H1 (cell line): ENCODE results near the gene CCK. TPM values are rescaled to one million over a fixed set of nuclear protein-coding genes. Genes with fewer than 3 reads are reported as not detected.
A peak's percentile ranks its signal among the peaks of the same experiment; 100 is the strongest.

Source experiments
- CTCF ChIA-PET: fragments of 300-600 bp; sonication (Branson Sonifier 250); formaldehyde crosslinking; loops from one replicate; lab custom pipeline; 2021; ENCODE audit not compliant: partially characterized antibody; lab: Charles Lee
- POLR2A ChIA-PET: fragments of 300-600 bp; sonication (Branson Sonifier 250); formaldehyde crosslinking; loops from one replicate; lab custom pipeline; 2021; ENCODE audit warnings: inconsistent platforms; ENCODE audit not compliant: partially characterized antibody; lab: Charles Lee
- DNase-seq, 2 experiments: peaks; one replicate each; pipeline versions ENCODE4 v3.0.0 to v3.0.0-alpha.2; 2010 to 2022; ENCODE audit warnings: low spot score in 2 of 2, low read depth in 1 of 2, mixed read lengths in 1 of 2
- FAIRE-seq: peaks from 2 replicates; lab custom pipeline; 2011; peaks lifted over from hg19 to GRCh38; lab: Jason Lieb, UNC
- H2AFZ ChIP-seq: 2 replicates; pipeline ENCODE4 v1.8.1; 2012; ENCODE audit warnings: low read length, inconsistent platforms
- H2AK5ac ChIP-seq: 2 replicates; pipeline ENCODE4 v1.6.1; 2013; ENCODE audit warnings: low read depth, low read length
- H2BK120ac ChIP-seq: replicated peaks from 2 replicates; pipeline ENCODE3; 2013; ENCODE audit warnings: low read depth, low read length, inconsistent platforms
- H2BK12ac ChIP-seq: 2 replicates; pipeline ENCODE4 v1.6.1; 2013; ENCODE audit warnings: low read depth, low read length
- H2BK15ac ChIP-seq: 2 replicates; pipeline ENCODE4 v1.6.1; 2013; ENCODE audit warnings: low read length
- H2BK20ac ChIP-seq: 2 replicates; pipeline ENCODE4 v1.6.1; 2013; ENCODE audit warnings: low read length
- H2BK5ac ChIP-seq: 2 replicates; pipeline ENCODE4 v1.6.1; 2013; ENCODE audit warnings: low read depth, low read length
- H3K14ac ChIP-seq: 2 replicates; pipeline ENCODE4 v1.6.1; 2013; ENCODE audit warnings: inconsistent platforms; ENCODE audit not compliant: insufficient read length
- H3K18ac ChIP-seq: 2 replicates; pipeline ENCODE4 v1.6.1; 2013; ENCODE audit warnings: low read length; ENCODE audit errors: extremely low read depth
- H3K23ac ChIP-seq: 2 replicates; pipeline ENCODE4 v1.6.1; 2013; ENCODE audit warnings: inconsistent platforms; ENCODE audit not compliant: insufficient read length
- H3K23me2 ChIP-seq: 2 replicates; pipeline ENCODE4 v1.6.1; 2013; ENCODE audit warnings: low read depth, low read length
- H3K27ac ChIP-seq: 2 replicates; pipeline ENCODE4 v1.6.1; 2011; ENCODE audit warnings: low read depth, low read length, inconsistent platforms
- H3K27me3 ChIP-seq, 4 experiments: replicated peaks in 1 of 4; 1 replicate in 1 of 4; 2 replicates in 3 of 4; pipeline versions ENCODE4 v1.6.1 to v1.8.1; 2011 to 2013; ENCODE audit warnings: low read length in 3 of 4, mild to moderate bottlenecking in 3 of 4, inconsistent platforms in 2 of 4, mixed read lengths in 2 of 4, moderate library complexity in 1 of 4; ENCODE audit not compliant: control insufficient read depth in 3 of 4, insufficient read depth in 3 of 4; ENCODE audit errors: extremely low read depth in 1 of 4
- H3K36me3 ChIP-seq, 4 experiments: 2 replicates each; pipeline versions ENCODE4 v1.6.1 to v1.8.1; 2011 to 2013; ENCODE audit warnings: mild to moderate bottlenecking in 4 of 4, low read length in 3 of 4, moderate library complexity in 2 of 4, control low read depth in 1 of 4, inconsistent platforms in 1 of 4; ENCODE audit not compliant: insufficient read depth in 4 of 4, control insufficient read depth in 2 of 4
- H3K4ac ChIP-seq: replicated peaks from 2 replicates; pipeline ENCODE3; 2013; ENCODE audit warnings: low read length, low read depth, mixed read lengths, inconsistent platforms; ENCODE audit not compliant: insufficient read length
- H3K4me1 ChIP-seq, 4 experiments: replicated peaks in 1 of 4; 1 replicate in 1 of 4; 2 replicates in 3 of 4; pipeline versions ENCODE4 v1.6.1 to v1.8.1; 2011 to 2013; ENCODE audit warnings: low read length in 3 of 4, inconsistent platforms in 2 of 4, mixed read lengths in 1 of 4; ENCODE audit not compliant: insufficient read depth in 4 of 4, control insufficient read depth in 3 of 4
- H3K4me2 ChIP-seq, 2 experiments: 2 replicates each; pipeline versions ENCODE4 v1.6.1 to v1.8.1; 2011 to 2013; ENCODE audit warnings: low read depth in 2 of 2, low read length in 2 of 2, control low read depth in 1 of 2, inconsistent platforms in 1 of 2, mild to moderate bottlenecking in 1 of 2; ENCODE audit not compliant: insufficient read depth in 1 of 2
- H3K4me3 ChIP-seq, 4 experiments: fragments of 200-600, 300-600 bp in 1 of 4; sonication (generic), shearing (Covaris generic), sonication (Bioruptor Twin) in 1 of 4; 2 replicates each; pipeline versions ENCODE4 v1.5.1 to v1.8.1; 2011 to 2016; ENCODE audit warnings: low read length in 4 of 4, low read depth in 3 of 4, control low read depth in 2 of 4, inconsistent platforms in 2 of 4, mild to moderate bottlenecking in 2 of 4, mixed read lengths in 1 of 4, moderate library complexity in 1 of 4; ENCODE audit not compliant: insufficient read depth in 2 of 4; ENCODE audit errors: extremely low read depth in 1 of 4
- H3K56ac ChIP-seq: replicated peaks from 2 replicates; pipeline ENCODE3; 2013; ENCODE audit warnings: low read depth, mild to moderate bottlenecking, mixed read lengths, low read length, inconsistent platforms; ENCODE audit not compliant: insufficient read length
- H3K79me1 ChIP-seq: 2 replicates; pipeline ENCODE4 v1.6.1; 2013; ENCODE audit warnings: low read depth, low read length, control low read depth
- H3K79me2 ChIP-seq, 2 experiments: 2 replicates each; pipeline versions ENCODE4 v1.6.1 to v1.8.1; 2012 to 2013; ENCODE audit warnings: low read length in 2 of 2, mild to moderate bottlenecking in 2 of 2, inconsistent platforms in 1 of 2; ENCODE audit not compliant: insufficient read depth in 2 of 2, control insufficient read depth in 1 of 2
- H3K9ac ChIP-seq, 4 experiments: replicated peaks in 1 of 4; 1 replicate in 1 of 4; 2 replicates in 3 of 4; pipeline versions ENCODE4 v1.6.1 to v1.8.1; 2011 to 2013; ENCODE audit warnings: low read depth in 3 of 4, low read length in 3 of 4, control low read depth in 2 of 4, mild to moderate bottlenecking in 2 of 4, moderate library complexity in 2 of 4, inconsistent platforms in 1 of 4; ENCODE audit errors: extremely low read depth in 1 of 4
- H3K9me3 ChIP-seq, 2 experiments: 2 replicates each; pipeline versions ENCODE4 v1.6.1 to v1.8.1; 2012 to 2013; ENCODE audit warnings: mild to moderate bottlenecking in 2 of 2, moderate library complexity in 2 of 2, control low read depth in 1 of 2, inconsistent platforms in 1 of 2, low read depth in 1 of 2, low read length in 1 of 2, mixed read lengths in 1 of 2; ENCODE audit not compliant: insufficient read depth in 2 of 2
- H4K20me1 ChIP-seq, 2 experiments: replicated peaks in 1 of 2; 2 replicates each; pipeline versions ENCODE3 to v1.8.1; 2011 to 2013; ENCODE audit warnings: inconsistent platforms in 2 of 2, low read length in 2 of 2, mild to moderate bottlenecking in 1 of 2; ENCODE audit not compliant: insufficient read depth in 2 of 2, control insufficient read depth in 1 of 2
- H4K5ac ChIP-seq: 2 replicates; pipeline ENCODE4 v1.6.1; 2013; ENCODE audit warnings: low read length, low read depth, mixed read lengths, inconsistent platforms; ENCODE audit not compliant: insufficient read length
- H4K8ac ChIP-seq: 2 replicates; pipeline ENCODE4 v1.8.0; 2013; ENCODE audit warnings: mild to moderate bottlenecking, moderate library complexity, low read length, inconsistent platforms; ENCODE audit not compliant: insufficient read depth; ENCODE audit errors: extremely low read depth
- H4K91ac ChIP-seq: replicated peaks from 2 replicates; pipeline ENCODE3; 2013; ENCODE audit warnings: low read length, mixed read lengths, inconsistent platforms; ENCODE audit not compliant: insufficient read length
- ATF2 ChIP-seq: IDR thresholded peaks from 2 replicates; pipeline ENCODE4 v1.6.1; 2012; ENCODE audit warnings: low read length, inconsistent platforms
- BACH1 ChIP-seq: IDR thresholded peaks from 2 replicates; pipeline ENCODE4 v1.6.1; 2012; ENCODE audit warnings: low read length, improper control_type of control experiment
- CREB1 ChIP-seq: IDR thresholded peaks from 2 replicates; pipeline ENCODE4 v1.6.1; 2012; ENCODE audit warnings: inconsistent platforms
- MAFK ChIP-seq: IDR thresholded peaks from 2 replicates; pipeline ENCODE4 v1.6.1; 2012; ENCODE audit warnings: low read depth, mild to moderate bottlenecking, improper control_type of control experiment, low read length
- RNF2 ChIP-seq: fragments of 200-900, 300-1000 bp; sonication (generic); IDR thresholded peaks from 2 replicates; pipeline ENCODE4 v1.7.1; 2016; ENCODE audit warnings: borderline replicate concordance, low read depth, mild to moderate bottlenecking, antibody characterized with exemption, low read length; ENCODE audit not compliant: poor library complexity, severe bottlenecking; ENCODE audit errors: missing control alignments
- TBP ChIP-seq: IDR thresholded peaks from 2 replicates; pipeline ENCODE4 v1.6.1; 2011; ENCODE audit warnings: low read depth, low read length, improper control_type of control experiment
- YY1 ChIP-seq: IDR thresholded peaks from 2 replicates; pipeline ENCODE4 v1.6.1; 2011; ENCODE audit warnings: low read depth, mild to moderate bottlenecking, low read length
- WGBS, 2 experiments: shearing (Covaris generic) in 1 of 2; methylation state at CpG; one replicate each; pipeline versions ENCODE4 v1.1.6 to v1.1.7; 2013 to 2015; ENCODE audit warnings: low lambda C conversion rate in 2 of 2, mixed read lengths in 2 of 2, inconsistent platforms in 1 of 2, low coverage in 1 of 2, missing lambda C conversion rate in 1 of 2; ENCODE audit not compliant: insufficient replicate concordance in 2 of 2, insufficient coverage in 1 of 2, insufficient read length in 1 of 2; ENCODE audit errors: extremely low coverage in 1 of 2, missing lambda C conversion rate in 1 of 2; 5-methylcytosine and 5-hydroxymethylcytosine counted together
- polyA plus RNA-seq, 7 experiments: library from polyadenylated mRNA; depleted of rRNA in 3 of 7; stranded (reverse) in 5 of 7; unstranded in 2 of 7; fragments of >200 nt in 5 of 7; fragments of 200-250 nt in 2 of 7; gene quantifications; 1 replicate in 5 of 7; 2 replicates in 1 of 7; 4 replicates in 1 of 7; pipeline versions ENCODE4 v1.2.1 to v1.2.3, GENCODE V29; 2011 to 2013; ENCODE audit warnings: missing spikeins in 2 of 7, mixed read lengths in 2 of 7
- total RNA-seq: library from RNA; stranded (reverse); fragmentation: NEBNext Ultra II Directional; extraction: Animal tissue kit (Norgen Biotek cat#: 25700); gene quantifications from 2 replicates; pipeline ENCODE4 v1.2.1, GENCODE V29; 2021

Gene CCK
- total and polyA plus RNA-seq, 2 of the 8 experiments (the other 6 are each of a cell fraction or from before 2014, with no cell fraction given): 0.99 to 2.8 TPM

GRCh38 chr3:42262525-42262924 is 3.5 kb downstream of the CCK start:
- POLR2A ChIA-PET: interaction anchor here (1.0 kb wide), 1 partner anchor 14 kb away, joined by 3 read pairs; no protein-coding TSS in a partner anchor

More at GRCh38 chr3:42262525-42262924, 3.5 kb downstream of the CCK start:
- no peaks in the 10 kb centered on the region for H3K36me3 ChIP-seq
- peaks cover 4% of the 10 kb centered on the region for H3K23me2 ChIP-seq
- H3K79me2 ChIP-seq: no peaks in the 10 kb centered on the region
- WGBS, 2 experiments: 69% methylated on average over 2 of the region's 2 CpGs; no CpG with 5 or more reads in 1 of the 2 experiments
- H2BK5ac ChIP-seq: no peak overlapping the region
- H2BK20ac ChIP-seq: no peak overlapping the region
- H4K91ac ChIP-seq: no peak overlapping the region
- H2BK12ac ChIP-seq: no peak overlapping the region
- H4K20me1 ChIP-seq: no peaks in the 10 kb centered on the region
- H3K4ac ChIP-seq: no peak overlapping the region
- no peak overlapping the region for H3K27ac ChIP-seq
- no peaks in the 10 kb centered on the region; a peak in 1 of 4 replicates for H3K9me3 ChIP-seq
- H2AK5ac ChIP-seq: no peak overlapping the region
- CTCF ChIA-PET: interaction anchor here (0.6 to 8.2 kb wide), 12 partner anchors 10 to 288 kb away, joined by 3 to 68 read pairs (median 4); no protein-coding TSS in a partner anchor
- H2AFZ ChIP-seq: peak overlapping the region; percentile 92; the same call in 1 of the 2 replicates
- peaks cover 2 to 31% (median 30%) of the 10 kb centered on the region in 4 experiments for H3K27me3 ChIP-seq
- H2BK15ac ChIP-seq: no peak overlapping the region
- H3K9ac ChIP-seq: no peak overlapping the region
- no peak overlapping the region for H3K18ac ChIP-seq
- no peak overlapping the region for H3K23ac ChIP-seq
- H4K5ac ChIP-seq: no peak overlapping the region
- H3K4me1 ChIP-seq: peaks cover 0 to 9% (median 1%) of the 10 kb centered on the region in 4 experiments; a peak in 5 of 7 replicates
- no peak overlapping the region for H3K14ac ChIP-seq
- H3K4me2 ChIP-seq: peak overlapping the region; percentile 83 to 85; a peak in 3 of 4 replicates
- no peak for TF ChIP-seq TBP
- no peak for TF ChIP-seq MAFK
- TF ChIP-seq RNF2: no peak
- TF ChIP-seq YY1: no peak
- no peak for TF ChIP-seq ATF2
- no peak for TF ChIP-seq CREB1
- 0 out of 2 replicates have a peak, but pooled peaks have one; percentile 7 for TF ChIP-seq BACH1
- no peak overlapping the region for H2BK120ac ChIP-seq
- FAIRE-seq (no peak), DNase-seq (no peak)
- H3K79me1 ChIP-seq: no peaks in the 10 kb centered on the region
- H3K56ac ChIP-seq: no peak overlapping the region
- H3K4me3 ChIP-seq: peak overlapping the region in 1 of 4 experiments; percentile 59; a peak in 2 of 8 replicates
- no peak overlapping the region for H4K8ac ChIP-seq
